ENCODE measurements around the gene GALNT15. TPM values are rescaled to one million over a fixed set of nuclear protein-coding genes. Genes with fewer than 3 reads are reported as not detected.

GALNT15 gene
- polyA plus RNA-seq, 3 donors = 1.6 to 3.1 (median 2.7) TPM

DNA sequence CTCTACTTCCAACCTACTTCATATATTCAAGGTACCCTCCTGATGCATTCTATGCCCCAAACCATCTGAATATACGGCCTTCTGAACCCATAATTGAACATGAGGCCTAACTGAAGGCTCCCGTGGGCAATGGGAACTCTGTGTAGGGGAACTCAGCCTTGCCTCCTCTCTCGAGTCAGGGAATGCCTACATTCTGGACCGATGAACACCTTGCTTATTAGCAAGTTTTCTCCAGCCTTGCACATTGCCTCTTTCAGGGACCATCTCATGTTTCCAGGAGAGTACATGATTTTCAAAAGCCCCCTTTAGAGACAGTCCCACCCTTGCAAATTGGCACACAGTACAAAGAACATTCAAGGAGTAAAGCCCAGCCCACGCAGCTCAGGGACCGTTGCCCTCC is 26.3 kb upstream of the GALNT15 start:
- no peak for DNase-seq (ENCODE audit: extremely low read depth in 1 of 11, low read depth in 9 of 11, low spot score in 4 of 11)

DNA sequence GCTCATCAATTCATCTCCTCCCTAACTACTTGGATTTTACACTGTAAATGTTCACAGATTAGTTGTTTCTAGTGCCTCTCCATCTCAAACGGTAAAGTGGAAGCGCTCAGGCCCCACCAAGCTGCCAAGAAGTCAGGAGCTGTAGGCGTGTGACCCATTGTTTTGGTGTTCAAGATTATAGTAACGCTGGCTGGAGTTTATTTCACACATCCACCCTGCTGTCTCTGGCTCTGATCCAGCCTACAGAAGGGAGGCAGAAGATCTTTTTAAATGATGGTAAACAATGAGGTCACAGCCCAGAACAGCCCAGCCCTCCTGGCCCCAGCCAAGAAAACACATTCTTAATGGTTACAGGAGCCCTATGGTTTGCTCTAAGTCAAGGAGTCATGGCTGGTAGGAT is 25.7 kb upstream of the GALNT15 start:
- DNase-seq (ENCODE audit: extremely low read depth in 1 of 11, low read depth in 9 of 11, low spot score in 4 of 11) = peak in 4 of 11 donors; percentile 3 to 8 (median 6)

DNA sequence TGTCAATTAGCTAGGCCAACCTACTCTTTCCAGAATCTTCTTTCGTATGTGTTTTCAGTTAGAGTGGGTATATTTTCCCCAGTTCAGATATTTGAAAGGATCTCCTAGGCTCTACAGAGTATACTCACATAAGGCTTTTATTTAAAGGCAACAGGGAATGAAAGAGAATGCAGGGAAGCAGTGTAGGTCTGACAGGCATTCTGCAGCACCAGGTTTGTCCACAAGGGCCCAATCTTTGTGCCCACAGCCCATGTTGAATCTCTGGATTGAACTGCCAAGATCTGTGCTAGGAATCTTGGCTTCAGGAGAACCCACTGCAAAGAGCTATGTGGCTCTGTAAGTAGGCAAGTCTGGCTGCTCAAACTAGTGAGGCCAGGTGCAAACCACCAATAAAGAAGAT is 24.2 kb upstream of the GALNT15 start:
- DNase-seq (ENCODE audit: extremely low read depth in 1 of 11, low read depth in 9 of 11, low spot score in 4 of 11) = no peak

DNA sequence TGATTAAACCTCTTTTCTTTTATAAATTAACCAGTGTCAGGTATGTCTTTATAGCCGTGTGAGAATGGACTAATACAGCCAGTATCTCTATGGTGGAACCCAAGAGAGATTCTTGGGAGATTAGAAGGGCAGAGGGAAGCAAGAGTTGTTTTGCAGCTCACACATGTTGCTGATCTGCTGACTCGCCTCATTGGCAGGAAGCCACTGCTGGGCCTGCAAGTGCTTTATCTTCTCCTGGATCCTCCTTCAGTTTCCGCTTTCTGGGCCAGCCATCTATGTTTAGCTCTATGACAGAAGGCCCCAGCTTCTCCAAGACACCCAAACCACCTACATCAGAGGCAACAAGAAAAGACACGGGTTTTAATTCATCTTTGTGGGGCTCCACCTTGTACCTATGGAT is 23.4 kb upstream of the GALNT15 start:
- DNase-seq (ENCODE audit: extremely low read depth in 1 of 11, low read depth in 9 of 11, low spot score in 4 of 11) = no peak

DNA sequence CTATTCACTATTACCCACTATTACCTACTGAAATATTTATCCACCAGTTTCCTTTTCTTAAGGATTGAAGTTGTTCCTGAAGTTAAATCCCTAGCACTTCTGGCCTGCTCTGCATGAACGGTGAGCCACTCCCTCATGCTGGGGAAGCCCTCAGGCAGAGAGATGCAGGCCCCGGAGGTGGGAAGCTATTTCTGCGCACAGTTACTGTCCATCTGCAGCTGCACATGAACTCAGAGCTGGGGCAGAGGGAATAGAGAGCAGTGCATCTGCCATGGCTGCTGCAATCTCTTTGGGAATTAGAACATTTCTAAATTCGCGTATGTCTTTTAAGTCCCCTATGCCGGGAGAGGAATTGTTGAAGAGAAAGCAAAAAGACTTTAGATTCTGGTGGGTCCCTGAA is 6.3 kb upstream of the GALNT15 start:
- DNase-seq (ENCODE audit: extremely low read depth in 1 of 11, low read depth in 9 of 11, low spot score in 4 of 11) = no peak

DNA sequence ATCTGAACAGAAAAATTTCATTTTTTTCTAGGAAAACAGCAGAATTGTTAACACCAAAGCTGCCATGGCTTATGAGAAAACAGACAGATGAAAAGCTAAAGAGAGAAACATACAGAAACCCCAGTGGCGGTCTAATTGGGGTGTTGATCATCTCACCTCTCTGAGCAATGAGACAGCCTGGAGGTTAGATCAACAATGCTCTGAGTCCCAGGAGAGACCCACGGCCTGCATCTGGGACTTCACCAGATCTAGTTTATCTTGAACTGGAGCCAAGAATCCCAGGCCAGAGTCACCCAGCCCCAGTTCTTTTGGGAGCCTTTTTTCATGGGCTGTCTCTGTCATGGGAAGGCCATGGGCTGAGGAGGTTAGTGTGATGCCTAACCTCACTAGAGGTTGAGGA is 3.5 kb upstream of the GALNT15 start:
- no peak for DNase-seq (ENCODE audit: extremely low read depth in 1 of 11, low read depth in 9 of 11, low spot score in 4 of 11)

DNA sequence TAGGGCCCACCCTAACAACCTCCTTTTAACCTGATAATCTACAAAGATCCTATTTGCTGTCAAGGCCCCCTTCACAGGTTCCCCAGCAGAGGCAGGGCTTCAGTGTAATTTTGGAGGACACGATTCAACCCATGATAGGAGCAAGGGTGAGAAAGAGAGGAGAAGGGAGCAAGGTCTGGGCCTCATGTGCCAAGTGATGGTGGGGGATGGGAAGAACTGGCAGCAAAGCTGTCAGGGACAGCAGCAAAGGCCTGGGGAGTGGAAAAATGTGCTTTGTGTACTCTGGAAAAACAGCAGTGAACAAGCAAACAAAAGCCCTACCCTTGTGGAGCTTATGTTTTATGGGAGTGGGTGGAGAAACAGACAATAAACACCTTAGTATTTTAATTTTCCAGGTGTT is 2.7 kb upstream of the GALNT15 start:
- DNase-seq (ENCODE audit: extremely low read depth in 1 of 11, low read depth in 9 of 11, low spot score in 4 of 11) = no peak

DNA sequence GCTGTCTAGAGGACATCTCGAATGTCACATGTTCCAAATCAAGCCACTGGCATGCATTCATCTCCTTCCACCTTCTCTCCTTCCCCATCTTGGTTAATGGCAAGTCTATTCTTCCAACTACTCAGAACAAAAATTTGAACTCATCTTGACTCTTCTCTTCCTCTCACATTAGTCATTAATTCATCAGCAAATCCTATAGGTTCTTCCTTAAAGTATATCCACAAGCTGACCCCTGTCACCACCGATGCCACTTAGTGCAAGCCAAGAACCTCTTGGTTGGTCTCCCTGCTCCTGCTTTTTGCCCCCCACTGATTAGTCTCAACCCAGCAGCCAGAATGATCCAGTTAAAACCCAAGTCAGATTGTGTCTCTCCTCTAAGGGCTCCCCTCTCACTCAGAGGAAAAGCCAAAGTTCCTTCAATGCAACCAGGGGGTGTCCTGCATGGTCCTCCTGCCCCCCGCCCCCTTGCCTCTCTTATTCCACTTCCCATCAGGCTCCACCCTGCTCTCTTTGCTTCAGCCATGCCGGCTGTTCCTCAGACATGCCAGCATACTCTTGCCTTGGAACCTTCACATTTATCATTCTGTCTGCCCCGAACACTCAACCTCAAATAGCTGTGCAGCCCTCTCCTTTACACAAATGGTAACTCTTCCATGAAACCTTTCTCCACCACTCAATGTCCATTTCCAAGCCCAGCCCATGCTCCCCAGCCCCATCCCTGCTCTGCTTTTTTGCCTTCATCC is 1.0 kb upstream of the GALNT15 start:
- no peak for DNase-seq (ENCODE audit: extremely low read depth in 1 of 11, low read depth in 9 of 11, low spot score in 4 of 11)

DNA sequence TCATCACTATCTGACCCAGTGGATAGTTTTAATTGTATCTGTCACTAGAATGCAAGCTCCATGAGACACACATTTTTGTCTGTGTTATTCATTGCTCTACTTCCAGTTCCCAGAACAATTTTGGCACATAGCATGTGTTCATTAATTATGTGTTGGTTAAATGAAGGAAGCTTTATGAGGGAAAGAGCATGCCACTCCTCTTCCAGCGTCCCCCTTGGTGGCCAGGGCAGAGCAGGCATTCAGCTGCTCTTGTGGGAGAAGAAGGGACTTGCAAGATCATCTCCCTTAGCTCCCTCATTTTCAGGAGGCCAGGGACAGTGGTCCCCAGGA is 489 bp upstream of the GALNT15 start:
- no peak for DNase-seq (ENCODE audit: extremely low read depth in 1 of 11, low read depth in 9 of 11, low spot score in 4 of 11)

DNA sequence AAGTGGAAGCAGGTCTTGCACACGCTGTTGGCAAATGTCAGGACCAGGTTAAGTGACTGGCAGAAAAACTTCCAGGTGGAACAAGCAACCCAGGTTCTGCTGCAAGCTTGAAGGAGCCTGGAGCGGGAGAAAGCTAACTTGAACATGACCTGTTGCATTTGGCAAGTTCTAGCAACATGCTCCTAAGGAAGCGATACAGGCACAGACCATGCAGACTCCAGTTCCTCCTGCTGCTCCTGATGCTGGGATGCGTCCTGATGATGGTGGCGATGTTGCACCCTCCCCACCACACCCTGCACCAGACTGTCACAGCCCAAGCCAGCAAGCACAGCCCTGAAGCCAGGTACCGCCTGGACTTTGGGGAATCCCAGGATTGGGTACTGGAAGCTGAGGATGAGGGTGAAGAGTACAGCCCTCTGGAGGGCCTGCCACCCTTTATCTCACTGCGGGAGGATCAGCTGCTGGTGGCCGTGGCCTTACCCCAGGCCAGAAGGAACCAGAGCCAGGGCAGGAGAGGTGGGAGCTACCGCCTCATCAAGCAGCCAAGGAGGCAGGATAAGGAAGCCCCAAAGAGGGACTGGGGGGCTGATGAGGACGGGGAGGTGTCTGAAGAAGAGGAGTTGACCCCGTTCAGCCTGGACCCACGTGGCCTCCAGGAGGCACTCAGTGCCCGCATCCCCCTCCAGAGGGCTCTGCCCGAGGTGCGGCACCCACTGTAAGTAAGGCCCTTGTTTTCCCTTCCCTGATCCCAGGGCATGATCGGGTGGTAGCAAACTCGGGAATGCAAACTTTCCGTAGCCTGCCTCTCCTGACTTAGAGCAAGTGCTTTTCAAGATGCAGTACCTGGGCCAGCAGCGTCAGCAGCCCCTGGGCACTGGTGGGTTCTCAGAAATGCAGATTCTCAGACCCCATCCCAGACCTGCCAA is 759 bp downstream of the GALNT15 start:
- no peak for DNase-seq (ENCODE audit: extremely low read depth in 1 of 11, low read depth in 9 of 11, low spot score in 4 of 11)

DNA sequence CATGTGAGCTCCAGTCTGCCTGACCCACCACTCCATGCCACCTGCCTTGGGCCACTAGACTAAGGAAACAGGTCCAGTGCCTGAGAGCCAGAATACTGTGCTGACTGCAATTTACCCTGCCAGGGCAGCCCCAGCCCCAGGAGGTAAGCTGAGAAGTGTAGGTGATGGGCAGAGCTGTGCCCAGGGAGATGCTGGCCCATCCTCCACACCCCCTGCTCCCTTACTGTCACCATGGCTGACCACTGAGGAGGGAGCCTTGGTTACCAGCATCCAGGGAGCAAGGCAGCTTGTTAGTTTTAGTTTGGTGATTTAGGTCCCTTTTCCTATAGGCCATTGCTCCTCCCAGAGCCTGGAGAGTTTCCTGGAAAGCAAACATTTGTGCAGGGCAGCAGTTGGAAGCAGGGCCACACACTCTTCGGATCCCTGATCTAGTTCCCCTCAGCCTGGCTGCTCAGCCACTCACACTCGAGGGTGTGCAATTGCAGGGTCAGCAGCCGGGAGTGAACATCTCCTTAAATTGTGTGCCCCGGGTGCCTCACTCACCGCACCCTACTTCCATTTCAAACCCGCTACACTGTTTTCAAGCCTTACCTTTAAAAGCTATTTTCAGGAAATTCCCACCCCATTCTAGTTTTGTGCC is 2.0 kb downstream of the GALNT15 start:
- DNase-seq (ENCODE audit: extremely low read depth in 1 of 11, low read depth in 9 of 11, low spot score in 4 of 11) = no peak

DNA sequence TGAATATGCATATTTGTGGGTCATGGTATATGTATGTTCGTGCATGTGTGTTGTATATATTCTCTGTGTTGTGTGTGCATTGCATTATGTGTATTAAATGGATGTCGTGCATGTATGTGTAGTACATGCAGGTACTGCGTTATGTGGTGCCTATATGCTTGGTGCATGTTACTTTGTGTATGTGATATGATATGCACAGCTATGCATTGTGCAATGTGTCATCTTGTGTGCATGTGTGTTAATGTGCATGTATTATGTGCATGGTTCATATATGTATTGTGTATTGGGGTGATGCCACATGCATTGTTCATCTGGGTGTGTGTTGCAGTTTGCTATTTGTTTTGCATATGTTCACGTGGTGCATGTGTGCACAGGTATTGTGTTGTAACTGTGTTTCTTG is 2.9 kb downstream of the GALNT15 start:
- DNase-seq (ENCODE audit: extremely low read depth in 1 of 11, low read depth in 9 of 11, low spot score in 4 of 11) = no peak

DNA sequence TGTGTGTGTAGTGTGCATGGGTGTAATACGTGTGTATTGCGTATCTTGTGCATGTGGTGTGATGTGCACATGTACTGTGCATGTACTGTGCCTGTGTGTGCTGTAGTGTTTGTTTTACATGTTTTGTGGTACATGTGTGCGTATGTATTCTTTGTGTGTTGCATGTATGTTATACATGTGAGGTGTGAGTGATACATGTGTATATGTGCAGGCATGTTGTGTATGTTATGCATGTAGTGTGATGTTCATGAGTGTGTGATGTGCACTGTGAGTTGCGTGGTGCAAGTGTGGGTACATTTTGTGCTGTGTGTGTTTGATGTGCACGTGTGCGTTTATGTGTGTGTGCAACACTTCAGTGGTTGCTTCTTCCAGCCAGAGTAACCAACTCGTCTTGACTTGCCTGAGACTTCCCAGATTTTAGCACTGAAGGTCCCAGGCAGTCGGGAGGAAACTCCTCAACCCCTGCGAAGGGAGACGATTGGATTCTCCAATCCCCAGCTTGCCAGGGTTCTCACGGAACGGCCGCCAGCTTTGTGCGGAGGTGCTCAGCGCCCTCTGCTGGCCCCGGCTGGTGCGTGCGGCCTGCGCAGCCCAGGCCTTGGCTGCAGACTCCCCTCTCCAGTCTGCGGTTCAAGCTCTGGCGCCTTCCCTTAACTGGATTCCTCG is 3.6 kb downstream of the GALNT15 start:
- peak; percentile 45 to 73 (median 58) for DNase-seq (ENCODE audit: extremely low read depth in 1 of 11, low read depth in 9 of 11, low spot score in 4 of 11)

DNA sequence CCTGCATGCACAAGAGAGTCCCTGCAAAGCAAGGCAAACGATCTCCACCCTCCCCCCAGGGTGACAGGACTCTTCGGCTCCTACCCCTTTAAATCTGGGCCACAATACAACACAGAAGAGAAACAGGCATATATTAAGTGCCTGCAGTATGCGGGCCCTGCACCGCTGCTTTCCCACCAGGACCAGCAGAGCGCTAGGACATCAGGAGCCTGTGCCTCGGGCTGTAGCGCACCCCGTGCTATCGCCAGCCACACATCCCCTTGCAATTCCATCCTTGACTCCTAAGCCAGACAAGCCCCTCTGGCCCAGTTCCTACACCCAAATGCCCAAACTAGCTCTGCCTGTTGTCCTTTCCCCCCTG is 4.1 kb downstream of the GALNT15 start:
- DNase-seq (ENCODE audit: extremely low read depth in 1 of 11, low read depth in 9 of 11, low spot score in 4 of 11) = no peak

DNA sequence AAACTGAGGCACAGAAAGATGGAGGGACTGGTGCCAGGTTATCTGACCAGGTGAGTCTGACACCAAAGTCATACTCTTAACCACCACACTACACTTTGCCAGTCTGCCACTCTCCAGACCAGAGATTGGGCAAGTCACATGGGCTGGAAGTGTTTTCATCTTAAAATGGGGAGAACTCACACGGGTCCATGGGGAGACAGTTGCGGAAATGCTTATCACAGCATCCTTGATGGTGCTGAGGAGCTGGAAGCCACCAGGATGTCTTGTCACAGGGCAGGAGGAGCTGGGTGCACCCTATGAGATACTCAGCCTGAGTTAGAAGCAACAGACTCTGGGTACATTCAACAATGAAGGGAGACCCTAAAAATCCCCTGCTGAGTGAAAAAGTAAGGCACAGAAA is 4.8 kb downstream of the GALNT15 start:
- no peak for DNase-seq (ENCODE audit: extremely low read depth in 1 of 11, low read depth in 9 of 11, low spot score in 4 of 11)

DNA sequence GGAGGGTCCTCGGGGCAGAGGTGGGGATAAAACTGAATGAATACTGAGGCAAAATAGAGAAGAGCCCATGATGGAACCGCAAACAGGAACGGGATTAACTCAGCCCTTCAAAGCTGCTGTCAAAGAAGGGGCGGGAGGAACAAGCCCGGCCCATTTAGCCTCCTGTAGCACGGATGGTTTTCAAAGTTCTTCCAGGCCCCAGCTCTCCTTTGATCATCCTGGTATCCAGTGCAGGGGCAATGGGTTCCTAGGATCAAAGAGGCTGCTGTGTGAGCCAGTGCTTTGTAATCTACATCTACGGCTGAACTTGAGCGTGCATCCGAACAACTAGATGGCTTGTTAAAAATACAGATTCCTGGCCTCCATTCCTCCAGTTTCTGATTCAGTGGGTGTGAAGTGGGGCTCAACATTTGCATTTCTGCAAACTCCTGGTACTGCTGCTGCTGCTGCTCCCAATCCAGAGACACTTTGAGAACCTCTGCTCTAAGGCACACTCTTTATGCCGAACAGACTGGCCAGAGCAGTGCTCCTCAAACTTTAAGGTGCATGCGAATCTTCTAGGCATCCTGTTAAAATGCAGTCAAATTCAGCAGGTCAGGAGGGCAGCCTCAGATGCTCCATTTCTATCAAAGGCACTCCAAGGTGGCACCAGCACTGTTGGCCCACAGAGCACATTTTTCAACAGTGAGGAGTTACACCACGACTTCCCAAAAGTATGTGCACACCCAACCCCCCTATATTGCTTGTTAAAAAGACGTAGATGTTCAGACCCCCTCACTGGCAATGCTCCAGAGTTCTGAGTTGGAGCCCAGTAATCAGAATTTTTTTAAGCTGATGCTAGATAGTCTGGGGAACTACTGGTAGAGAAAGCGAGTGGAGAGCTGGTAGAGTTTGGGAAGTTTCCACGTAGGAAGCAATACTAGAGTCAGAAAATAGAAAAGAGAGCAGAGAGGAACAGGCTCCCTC is 5.6 kb downstream of the GALNT15 start:
- no peak for DNase-seq (ENCODE audit: extremely low read depth in 1 of 11, low read depth in 9 of 11, low spot score in 4 of 11)

DNA sequence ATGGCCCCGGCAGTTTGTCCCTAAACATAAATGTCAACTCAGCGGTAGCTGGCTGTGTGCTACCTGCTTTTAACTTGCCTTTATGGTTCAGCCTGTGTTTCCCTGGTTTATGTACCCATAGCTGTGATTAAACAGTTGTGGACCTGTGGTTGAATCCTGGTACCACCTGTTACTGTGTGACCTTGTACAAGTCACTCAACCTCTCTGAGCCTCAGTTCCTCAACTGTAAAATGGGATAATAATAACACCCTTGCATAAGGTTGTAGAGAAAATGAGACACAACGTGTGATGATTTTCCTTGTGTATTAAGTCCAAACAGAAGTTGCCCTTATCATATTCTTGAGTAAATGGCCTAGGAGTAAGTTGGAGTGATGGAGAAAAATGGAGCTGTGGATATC is 6.3 kb downstream of the GALNT15 start:
- DNase-seq (ENCODE audit: extremely low read depth in 1 of 11, low read depth in 9 of 11, low spot score in 4 of 11) = no peak

DNA sequence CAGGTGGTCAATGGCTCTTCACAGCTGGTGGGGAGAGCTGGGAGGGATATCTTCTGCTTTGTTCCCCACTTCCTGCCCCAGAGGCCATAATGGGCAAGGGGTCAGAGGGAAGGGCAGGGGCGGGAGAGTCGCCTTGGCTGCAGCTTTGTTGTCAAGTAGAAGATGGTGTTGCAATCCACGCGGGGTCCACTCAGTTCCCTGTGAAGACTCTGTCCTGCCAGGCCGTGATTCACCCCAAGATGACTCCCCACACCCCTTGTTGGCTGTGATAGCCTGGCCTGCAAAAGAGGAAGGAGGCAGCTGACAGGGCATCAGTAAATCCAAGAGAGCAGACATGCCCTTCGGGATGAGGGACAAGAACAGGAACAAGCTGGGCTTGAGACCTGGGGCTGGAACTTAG is 6.9 kb downstream of the GALNT15 start:
- no peak for DNase-seq (ENCODE audit: extremely low read depth in 1 of 11, low read depth in 9 of 11, low spot score in 4 of 11)

DNA sequence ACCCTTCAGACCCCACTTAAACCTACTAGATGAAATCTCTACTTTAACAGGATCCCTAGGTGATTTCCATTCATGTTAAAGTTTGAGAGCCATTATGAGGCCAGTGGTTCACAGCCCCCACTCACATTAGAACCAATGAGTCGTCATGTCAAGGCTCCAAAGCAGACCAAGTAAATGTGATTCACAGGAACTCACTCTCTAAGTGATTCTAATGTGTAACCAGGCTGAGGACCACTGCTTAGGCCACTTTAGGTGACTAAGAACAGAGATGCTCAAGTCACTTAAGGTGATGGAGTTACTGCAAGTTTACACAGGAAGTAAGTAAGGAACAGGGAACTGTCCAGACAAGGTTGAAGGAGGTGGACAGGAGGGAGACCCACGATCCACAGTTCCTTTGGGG is 7.7 kb downstream of the GALNT15 start:
- DNase-seq (ENCODE audit: extremely low read depth in 1 of 11, low read depth in 9 of 11, low spot score in 4 of 11) = no peak
